ENCODE data around the gene GIGYF1. TPM values are rescaled to one million over a fixed set of nuclear protein-coding genes. Genes with fewer than 3 reads are reported as not detected.
A peak's percentile ranks its signal among the peaks of the same experiment; 100 is the strongest.

GIGYF1 gene
- total RNA-seq, 1 donor from 2014 or later = 26.1 TPM

GRCh38 chr7:100683659-100684533 is 10.2 kb downstream of the GIGYF1 start:
- no peak for DNase-seq (ENCODE audit: low read depth)

DNA sequence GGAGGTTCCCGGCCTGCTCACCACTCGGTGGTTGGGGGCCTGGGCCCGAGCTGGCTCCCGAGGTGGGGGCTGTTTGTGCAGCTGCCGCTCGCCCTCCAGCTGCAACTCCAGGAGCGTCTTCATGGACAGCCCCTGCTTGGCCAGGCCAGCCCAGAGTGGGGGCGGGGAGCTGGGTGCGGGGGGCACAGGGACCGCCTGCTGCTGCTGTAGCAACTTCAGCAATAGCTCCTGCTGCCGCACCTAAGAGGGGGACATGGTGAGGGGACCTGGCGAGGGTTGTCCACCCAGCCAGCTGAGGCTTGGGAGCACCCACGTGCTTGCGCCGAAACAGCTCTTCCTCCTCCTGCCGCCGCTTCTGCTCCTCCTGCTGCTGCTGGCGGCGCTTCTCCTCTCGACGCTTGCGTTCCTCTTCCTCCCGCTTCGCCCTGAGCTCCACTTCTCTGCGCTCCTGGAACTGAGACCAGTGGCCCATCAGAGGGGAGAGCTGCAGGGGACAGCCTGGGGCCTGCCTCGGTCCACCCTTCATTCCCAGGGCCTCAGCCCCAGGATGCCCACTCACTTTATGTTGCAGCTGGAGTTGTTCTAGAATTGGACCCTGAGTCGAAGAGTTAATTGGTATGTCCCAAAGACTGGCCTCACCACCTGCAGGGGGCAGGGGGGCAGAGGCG is 10.9 kb downstream of the GIGYF1 start:
- DNase-seq (ENCODE audit: low read depth) = no peak

DNA sequence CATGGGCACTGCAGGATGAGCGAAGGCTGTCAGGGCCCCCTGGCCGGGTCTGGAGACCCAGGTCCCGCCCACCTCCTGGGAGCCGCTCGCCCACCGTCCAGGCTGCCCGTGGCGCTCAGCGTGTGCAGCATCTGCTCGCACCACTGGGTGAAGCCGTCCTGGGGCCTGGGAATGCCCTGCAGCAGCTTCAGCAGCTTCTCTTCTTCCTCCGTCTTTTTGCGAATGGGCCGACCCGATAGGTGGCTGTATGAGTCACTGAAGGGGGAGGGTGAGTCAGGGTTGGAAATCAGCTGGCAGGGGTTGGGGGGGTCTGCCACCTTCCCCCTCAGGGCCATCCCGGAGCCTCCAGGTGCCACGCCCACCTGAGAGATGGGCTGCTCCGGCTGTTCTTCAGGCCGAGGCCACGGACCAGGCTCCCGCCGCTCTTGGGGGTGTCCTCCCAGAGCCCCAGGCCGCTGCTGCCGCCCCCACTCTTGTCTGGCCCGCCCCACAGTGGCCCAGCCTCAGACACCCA is 11.8 kb downstream of the GIGYF1 start:
- no peak for DNase-seq (ENCODE audit: low read depth)

DNA sequence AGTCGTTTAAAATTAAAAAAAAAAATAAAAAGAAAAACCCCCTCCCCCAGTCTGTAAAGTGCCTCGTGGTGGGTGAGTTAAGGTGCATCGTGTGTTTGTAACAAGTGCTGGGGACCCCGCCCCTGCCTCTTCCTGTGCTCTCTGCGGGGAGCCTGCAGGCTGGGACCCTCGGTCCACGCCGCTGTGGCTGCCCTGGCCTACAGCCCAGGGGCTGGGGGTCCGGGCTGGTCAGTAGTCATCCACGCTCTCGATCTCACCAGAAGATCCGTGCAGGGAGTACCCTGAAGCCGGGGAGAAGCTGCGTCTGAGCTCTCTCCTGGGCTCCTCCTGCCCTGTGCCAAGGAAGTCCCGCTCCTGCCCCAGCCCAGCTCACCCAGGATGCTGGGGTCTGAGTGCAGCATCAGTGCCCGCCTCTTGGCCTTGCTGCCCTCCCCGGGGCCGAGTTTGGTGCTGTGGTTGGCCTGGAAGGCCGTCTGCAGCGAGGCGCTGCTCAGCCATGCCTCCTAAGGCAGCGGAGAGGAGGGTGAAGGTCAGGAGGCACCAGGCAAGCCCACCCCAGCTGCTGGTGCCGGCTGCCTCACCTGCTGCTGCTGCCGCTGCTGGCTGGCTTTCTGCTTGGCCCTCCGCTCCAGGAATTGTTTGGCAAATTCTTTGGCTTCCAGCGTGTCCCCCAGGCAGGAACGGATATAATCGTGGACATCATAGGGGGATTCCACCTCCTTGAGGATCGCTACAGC is 12.4 kb downstream of the GIGYF1 start:
- no peak for DNase-seq (ENCODE audit: low read depth)

DNA sequence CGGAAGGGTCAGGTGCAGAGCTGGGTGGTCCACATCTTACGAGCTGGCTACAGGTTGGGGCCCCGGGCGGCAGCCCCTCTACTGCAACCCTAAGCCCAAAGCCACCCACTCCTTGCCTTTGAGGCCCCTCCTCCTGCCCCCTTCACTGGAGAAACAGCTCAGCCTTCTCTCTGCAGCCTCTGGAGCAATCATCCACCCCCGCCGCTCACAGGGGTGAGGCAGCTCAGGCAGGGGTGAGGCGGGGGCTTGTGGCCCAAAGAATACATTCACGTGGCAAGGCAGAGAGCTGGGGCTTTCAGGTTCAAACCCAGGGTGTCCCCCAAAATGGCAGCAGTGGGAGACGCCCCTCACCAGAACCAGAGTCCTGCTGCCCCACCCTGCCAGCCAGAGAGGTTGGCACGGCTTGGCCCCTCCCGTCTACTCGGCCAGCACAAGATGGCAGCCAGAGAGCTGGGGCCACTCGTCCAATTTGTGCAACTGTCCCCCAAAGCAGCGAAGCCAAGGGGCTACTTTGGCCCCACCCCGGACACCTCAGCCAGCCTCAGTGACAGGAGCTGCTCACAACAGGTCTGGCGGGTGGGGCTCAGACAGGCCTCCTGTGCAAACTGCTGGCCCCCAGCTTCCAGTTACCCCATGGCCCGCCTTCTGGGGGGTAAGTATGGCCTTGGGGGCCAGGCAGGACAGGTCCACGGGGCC is 13.3 kb downstream of the GIGYF1 start:
- no peak for DNase-seq (ENCODE audit: low read depth)

DNA sequence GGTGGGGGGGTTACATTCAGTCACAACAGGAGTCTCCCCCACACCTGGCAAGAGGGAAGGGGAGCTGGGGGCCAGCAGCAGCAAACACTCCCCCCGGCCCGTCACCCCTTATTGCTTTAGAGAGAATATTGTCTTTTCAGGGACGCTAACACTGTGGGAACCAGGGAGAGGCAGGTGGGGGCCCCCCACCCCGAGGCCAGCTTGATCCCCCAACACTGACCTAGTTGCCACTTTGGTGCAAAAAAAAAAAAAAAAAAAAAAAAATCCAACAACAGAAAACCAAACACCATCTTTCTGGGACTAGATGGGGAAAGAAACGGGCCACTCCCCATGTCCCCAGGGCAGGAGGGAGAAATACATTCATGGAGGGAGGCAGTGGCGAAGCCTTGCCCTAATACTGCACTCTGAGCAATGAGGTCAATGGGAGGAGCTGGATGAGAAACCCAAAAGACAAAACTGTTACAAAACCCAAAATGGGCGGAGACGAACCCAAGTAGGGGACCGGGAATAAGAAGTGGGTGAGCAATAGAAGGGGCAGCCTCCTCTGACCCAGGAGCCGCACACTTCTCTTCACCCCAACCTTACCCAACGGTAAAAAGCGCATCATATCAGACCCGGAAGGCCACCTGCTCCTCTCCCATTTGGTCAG is 14.0 kb downstream of the GIGYF1 start:
- no peak for DNase-seq (ENCODE audit: low read depth)

DNA sequence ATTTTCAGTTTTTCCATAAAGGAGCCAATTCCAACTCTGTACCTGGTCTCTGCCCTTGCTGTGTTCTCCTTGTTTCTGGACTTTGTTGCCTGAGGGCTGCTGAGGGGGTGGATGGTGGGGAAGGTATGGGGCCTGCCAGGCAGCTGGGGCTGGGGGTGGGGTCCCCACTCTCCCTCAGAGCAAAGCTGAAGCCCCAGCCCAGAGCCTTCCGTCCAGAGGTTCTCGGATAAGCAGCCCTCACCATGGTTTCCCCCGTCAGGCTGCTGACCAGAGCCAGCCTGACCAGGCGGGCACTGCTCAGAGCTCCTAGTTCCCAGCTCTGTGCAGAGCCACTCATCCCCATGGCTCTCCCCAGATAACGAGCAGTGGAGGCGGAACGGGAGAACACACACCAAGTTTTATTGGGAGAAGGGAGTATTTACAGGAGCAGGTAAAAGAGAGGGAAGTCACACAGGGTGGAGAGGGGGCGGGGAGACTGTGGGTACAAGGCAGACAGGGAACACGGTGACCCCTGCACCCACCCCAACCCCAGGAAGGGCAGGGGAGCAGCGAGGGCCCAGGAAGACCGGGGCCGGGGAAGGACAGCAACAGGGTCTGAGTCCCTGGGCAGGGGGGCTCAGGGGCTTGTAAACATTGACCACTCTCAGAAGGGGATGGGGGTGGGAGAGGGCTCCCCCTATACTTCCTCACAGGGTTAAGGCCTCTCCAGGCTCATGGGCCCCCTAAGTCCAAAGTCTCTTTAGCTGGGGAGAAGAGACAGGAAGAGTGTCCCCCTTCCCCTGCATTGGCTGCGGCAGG is 14.7 kb downstream of the GIGYF1 start:
- no peak for DNase-seq (ENCODE audit: low read depth)

GRCh38 chr7:100678291-100678984 is 15.6 kb downstream of the GIGYF1 start:
- no peak for DNase-seq (ENCODE audit: low read depth)

- no peak for DNase-seq (ENCODE audit: low read depth)
These were observed 16.5 kb downstream of the GIGYF1 start for GRCh38 chr7:100677308-100678267.

DNA sequence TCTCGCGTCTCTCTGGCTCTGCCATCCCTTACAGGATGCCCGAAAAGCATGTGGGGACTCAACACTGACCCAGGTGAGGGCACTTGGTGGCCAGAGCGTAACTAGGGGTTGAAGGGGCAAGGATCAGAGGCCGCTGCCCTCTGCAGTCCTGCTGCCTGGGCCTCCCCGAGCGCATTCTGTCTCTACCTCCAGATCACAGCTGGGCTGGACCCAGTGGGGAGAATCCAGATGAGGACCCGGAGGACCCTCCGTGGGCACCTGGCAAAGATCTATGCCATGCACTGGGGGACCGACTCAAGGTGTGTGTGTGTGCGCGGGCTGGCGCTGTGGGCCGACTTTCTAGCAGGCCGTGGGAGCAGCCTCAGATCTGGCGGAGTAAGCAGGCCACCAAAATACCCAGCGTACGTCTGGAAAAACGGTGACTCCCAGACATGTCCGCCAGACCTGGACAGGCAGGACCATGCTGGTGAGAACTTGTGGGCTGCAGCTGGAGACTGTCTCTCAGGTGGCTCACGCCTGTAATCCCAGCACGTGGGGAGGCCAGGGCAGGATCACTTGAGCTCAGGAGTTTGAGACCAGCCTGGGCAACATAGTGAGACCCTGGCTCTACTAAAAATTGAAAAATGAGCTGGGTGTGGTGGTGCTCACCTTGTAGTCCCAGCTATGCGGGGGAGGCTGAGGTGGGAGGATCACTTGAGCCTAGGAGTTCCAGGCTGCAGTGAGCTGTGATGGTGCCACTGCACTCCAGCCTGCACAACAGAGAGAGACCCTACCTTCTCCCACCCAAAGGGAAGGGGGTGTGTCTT is 17.3 kb downstream of the GIGYF1 start:
- DNase-seq (ENCODE audit: low read depth) = no peak

- DNase-seq (ENCODE audit: low read depth) = peak; percentile 47
These were observed 18.3 kb downstream of the GIGYF1 start for GRCh38 chr7:100675581-100676350.

DNA sequence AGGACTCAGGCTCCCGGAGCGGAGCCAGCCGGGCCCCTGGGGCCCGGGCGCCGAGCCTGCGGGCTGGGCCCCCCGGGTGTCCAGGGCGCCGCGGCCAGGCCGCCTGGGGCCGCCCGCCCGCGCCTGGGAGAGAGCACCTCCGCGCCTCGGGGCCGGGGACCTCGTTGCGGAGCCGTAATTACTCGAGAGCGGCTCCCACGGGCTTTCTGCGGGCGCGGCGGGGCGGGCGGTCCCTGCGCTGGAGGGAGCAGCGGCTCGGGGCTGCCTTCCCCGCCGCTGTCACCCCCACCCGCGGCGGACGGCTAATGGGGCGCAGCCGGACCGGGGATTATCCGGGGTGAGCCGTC is 19.0 kb downstream of the GIGYF1 start:
- DNase-seq (ENCODE audit: low read depth) = no peak

- no peak for DNase-seq (ENCODE audit: low read depth)
These were observed 19.5 kb downstream of the GIGYF1 start for GRCh38 chr7:100674411-100675104.

- no peak for DNase-seq (ENCODE audit: low read depth)
These were observed 20.1 kb downstream of the GIGYF1 start for GRCh38 chr7:100673942-100674410.

DNA sequence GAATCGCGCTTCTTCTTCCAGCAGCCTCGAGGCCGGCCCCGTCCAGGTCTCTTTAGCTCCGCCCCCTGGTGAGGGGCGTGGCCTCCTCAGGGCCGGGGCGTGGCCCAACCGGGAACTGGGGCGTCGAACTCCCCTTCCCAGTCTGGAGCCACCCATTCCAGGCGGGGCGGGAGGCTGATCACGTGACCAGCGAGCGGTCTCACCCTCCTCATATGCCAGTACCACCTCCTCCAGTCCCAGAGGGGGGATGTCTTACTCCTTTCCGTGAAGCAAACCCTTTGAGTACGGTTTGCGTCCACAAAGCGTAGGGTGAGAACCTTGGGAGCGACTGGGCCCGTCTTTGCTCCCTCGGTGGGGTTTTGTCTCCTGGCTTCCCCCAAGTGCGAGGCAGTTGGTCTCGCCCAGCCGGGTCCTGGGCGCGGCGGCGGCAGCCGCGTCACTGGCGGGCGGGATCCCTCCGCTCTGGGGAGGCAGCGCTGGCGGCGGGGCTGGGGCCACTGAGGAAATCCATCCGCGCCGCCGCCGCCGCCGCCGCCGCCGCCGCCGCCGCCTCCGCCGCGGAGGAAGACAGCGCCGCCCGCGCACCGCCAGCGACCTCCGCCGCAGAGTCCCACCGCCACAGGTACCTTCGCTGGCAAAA is 20.6 kb downstream of the GIGYF1 start, which contains the start of gene GNB2:
Gene GNB2, plus strand, starts transcription at position 439 of the 640 bp plus-strand sequence. CDS start 2,526 bp downstream, outside the sequence.
- peak; percentile 93 for DNase-seq (ENCODE audit: low read depth)
